SIG-M5 treated with dmso at 0.1 percent for 504 hours (cell line): Measurements from ENCODE around the gene NMNAT3.
"Not testable (repeated sequence)": the region's sequence is repeated elsewhere in the genome, so short reads cannot be mapped to it uniquely, and the experiment has no call there.

ENCODE experiments used
- DNase-seq: peaks from one replicate; lab custom pipeline; 2025; ENCODE audit not compliant: unreplicated experiment; lab: John Stamatoyannopoulos, UW

NMNAT3 gene

DNA sequence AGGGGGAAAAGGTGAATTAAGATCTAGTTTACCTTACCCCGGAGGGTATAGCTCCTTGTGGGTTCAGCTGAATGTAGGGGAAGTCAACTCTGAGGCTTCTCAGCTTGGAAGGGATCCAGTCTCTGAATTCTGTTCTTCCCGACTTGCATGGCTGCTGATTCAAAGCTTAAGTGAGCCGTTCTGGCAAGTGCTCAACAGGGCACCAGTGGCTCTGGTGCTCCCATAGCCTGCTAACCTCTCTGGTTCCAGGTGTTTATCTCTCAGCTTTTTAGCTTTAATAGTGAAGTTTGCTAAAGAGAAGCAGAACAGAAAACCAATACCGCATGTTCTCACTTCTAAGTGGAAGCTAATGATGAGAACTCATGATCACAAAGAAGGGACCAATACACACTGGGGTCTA lies 92.0 kb downstream of the NMNAT3 start:
- no peak for DNase-seq

DNA sequence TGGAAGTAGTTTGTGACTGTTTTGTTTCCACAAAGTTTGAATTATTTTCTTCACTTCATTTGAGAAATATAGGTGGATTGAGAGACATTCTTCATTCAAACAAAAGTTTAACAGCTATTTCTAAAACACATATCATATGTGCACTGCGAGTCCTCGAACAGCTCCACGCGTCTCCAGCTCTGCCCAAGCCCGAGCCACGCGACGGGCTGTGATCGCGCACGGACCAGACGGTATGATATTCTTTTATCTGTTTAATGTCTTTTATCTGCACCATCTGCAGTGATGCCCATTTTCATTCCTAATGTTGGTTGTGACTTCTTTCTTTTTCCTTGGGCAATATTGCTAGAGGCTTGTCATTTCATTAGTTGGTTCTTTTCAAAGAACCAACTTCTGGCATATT lies 94.1 kb downstream of the NMNAT3 start:
- DNase-seq, result not testable (repeated sequence)

GRCh38 chr3:139578783-139579182 lies 99.0 kb downstream of the NMNAT3 start:
- DNase-seq, result no peak

DNA sequence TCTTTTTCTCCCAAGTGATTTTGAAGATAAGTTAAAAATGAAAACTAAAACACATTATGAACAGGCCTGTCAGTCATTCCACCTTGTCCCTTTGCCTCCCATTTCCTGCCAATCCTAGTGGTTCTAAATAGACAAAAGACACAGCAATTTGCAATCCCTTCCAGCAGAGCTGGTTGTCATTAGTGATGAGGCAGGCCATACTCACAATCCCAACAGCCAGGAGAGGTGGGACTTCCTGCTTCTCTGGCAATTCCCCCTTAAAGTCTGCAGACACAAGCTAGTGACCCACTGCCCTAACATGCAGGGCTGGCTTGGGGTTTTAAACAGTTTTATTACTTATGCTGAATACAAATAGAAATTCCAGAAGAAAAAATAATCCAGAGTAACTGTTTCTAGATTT lies 99.9 kb downstream of the NMNAT3 start:
- DNase-seq, result no peak

GRCh38 chr3:139577346-139577745 lies 100.4 kb downstream of the NMNAT3 start:
- DNase-seq, result no peak

- no peak for DNase-seq
Measured at GRCh38 chr3:139574026-139574947, 103.5 kb downstream of the NMNAT3 start.

- DNase-seq, result peak; percentile 79
Measured at GRCh38 chr3:139572847-139573672, 104.7 kb downstream of the NMNAT3 start.

DNA sequence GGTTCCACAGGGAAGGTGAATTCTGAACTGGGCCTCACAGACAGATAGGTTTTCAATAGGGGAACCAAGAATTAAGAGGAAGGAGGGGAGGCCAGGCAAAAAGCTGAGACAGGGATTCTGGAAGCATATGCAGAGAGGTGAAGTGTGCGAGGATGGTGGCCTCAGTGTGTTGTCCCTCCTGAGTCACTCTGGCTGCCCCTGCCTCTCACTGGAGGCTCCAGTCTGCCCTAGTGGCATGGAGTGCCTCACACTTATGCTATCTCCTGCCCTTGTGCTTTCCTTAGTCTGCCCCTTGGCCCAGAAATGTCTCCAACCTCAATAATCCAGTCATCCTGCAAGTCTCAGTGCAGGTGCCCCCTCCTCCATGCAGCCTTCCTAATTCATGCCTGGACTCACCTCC lies 106.1 kb downstream of the NMNAT3 start:
- DNase-seq, result no peak

- peak; percentile 8 for DNase-seq
Measured at GRCh38 chr3:139564294-139564861, 113.4 kb downstream of the NMNAT3 start.

DNA sequence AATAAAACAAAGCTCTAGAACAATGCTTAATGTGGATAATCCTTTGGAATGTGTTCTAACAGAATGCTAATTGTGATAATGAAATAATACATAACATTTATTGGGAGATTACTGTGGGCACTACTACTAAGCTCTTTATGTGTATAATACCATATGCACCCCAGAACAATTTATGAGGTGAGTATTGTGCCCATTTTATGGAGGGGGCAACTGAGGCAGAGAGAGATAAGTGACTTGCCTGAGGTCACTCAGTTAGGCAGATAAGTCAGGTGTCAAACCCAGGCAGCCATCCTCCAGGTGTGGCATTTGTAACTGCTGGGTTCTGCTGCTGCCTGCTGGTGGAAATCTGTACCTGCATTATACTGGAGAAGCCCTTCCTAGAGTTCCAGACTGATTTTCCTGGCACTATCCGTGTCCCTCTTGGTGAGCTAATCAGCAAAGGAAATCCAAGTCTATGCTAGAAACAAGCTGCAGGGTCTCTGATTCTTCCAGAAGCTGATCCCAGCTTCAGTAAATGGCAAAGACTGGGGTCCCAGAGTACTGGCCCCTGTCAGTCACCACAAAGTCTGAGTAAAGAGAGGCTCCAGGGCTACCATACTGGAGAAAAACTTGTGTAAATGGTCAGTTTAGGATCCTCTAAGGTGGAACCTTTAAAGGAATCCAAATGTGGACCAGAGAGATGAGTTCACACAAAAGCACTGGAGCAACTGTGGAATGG lies 115.7 kb downstream of the NMNAT3 start:
- DNase-seq, result peak; percentile 18

DNA sequence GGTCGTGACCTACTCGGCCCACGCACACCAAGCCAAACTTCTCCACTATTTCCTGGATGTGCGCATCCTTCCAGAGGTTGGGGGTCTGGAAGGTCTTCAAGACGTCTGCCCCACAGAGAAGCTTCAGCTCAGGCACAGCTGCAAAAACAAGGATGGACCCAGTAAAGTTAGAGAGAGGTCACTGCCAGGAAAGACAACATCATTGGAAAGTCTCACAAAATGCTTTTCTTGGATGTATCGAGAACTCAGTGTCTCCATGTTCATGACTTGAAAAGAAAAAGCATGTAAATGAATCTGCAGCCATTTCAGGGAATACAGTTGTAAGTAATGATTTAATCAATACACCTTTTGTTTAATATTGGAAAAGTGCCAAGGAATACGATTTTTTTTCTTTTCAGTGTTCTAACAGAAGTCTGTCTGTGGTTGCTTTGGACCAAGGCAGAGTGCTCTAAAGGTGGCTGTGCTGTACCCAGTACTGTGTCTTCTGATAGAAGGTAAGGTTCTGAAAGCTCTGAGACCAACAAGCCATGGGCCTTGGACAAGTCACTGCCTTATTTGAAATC lies 116.4 kb downstream of the NMNAT3 start:
- no peak for DNase-seq

GRCh38 chr3:139560411-139560810 lies 117.4 kb downstream of the NMNAT3 start:
- no peak for DNase-seq

DNA sequence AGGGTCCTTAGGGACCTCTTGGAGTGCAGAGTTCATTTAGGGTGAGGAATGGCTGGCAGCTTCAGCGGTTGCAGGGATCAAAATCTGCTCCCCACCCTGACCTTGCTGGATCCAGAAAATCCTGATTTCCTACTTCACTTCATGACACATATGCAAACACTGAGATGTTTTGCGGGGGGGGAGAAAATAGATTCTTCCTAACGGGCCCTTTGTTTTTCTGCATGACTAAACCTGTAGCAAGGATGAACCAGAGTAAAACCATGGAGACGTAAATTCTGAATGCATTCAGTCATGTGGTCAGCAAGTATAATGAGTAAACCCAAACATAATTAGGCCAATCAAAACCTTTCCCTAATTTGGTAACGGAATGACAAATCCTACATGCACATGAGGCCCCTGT lies 118.2 kb downstream of the NMNAT3 start:
- DNase-seq, result peak; percentile 9

GRCh38 chr3:139558351-139559266 lies 119.2 kb downstream of the NMNAT3 start:
- DNase-seq, result no peak

DNA sequence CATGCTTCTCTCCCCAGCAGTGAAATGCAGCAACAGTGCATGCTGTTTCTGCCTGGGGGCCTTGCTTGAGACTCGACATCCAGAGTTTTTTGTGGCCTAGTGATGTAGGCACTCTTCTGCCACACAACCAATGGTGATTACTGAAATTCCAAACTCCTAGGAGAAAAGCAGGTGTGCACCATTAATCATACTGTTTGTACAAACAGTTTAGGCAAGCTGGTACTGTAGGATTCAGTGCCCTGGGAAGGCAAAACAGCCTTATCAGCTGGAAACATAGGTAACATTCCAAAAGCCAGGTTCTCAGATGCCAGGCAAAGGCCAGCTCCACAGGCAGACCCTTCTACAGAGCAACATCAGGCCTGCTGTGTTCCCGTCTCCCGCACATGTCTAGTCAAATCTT lies 120.7 kb downstream of the NMNAT3 start:
- DNase-seq, result no peak

DNA sequence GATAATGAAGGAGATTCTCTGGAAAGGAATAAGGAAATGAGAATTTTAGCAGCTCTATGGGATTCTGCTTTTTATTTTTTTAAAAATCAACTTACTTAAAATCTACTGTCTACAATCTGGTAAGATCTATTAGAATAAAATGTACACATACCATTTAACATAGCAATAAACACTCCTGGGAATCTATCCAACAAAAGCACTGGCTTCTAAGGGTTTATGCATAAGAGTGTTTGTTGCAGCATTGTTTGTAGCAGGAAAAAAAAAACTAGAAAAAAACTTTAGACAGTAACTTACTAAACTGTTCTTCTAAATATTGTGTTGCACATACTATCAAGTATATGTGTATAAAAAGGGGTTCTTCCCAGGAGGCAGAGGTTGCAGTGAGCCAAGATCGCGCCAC lies 122.5 kb downstream of the NMNAT3 start:
- DNase-seq, result no peak

DNA sequence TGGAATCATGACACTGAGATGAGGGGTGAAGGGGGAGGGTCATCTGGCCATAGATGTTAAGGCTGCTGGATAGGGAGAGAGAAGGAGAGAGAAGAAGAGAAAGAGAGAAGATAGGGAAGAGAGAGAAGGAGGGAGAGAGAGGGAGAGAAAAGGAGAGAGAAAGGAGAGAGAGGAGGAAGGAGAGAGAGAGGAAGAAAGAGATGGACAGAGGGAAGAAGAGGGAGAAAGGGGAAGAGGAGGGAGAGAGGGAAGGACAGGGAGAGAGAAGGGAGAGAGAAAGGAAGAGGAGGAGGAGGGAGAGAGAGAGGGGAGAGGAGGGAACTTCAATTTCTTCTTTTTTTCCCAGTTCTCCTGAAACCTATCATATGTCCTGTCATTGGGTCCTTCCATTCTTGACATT lies 123.1 kb downstream of the NMNAT3 start:
- no peak for DNase-seq

GRCh38 chr3:139552632-139553365 lies 125.0 kb downstream of the NMNAT3 start:
- DNase-seq, result no peak

DNA sequence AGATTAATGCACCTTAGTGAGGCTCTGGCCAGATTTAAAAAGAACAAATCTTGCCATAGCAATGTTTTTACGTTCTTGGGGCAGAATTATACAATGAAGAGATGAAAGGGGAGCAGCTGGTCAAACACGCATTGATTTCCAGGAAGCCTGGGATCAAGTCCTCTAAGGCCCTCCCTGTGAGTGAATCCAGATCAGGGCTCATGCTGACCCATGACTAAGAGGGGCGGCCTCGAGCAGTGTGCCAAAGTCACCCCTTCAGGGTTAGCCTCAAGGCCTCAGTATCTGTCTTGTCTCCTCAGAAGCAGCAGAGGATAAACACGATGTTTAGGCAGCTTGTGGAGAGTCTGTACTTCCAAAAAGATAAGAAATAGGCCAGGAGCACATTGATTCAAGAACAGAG lies 129.0 kb downstream of the NMNAT3 start:
- DNase-seq, result no peak
